Right lobe of liver (tissue), 6 donors: ENCODE measurements around the gene SCNN1A. TPM values are rescaled to one million over a fixed set of nuclear protein-coding genes. Genes with fewer than 3 reads are reported as not detected.
"Not testable (repeated sequence)": the region's sequence is repeated elsewhere in the genome, so short reads cannot be mapped to it uniquely, and the experiment has no call there.

Source experiments
- ATAC-seq, 4 donors: fragments of 200-7000 bp; cut with Tn5 transposase; one replicate each; pipeline ENCODE4 v1.9.1; 2020; ENCODE audit warnings: mild to moderate bottlenecking in 4 of 4, moderate library complexity in 4 of 4
- DNase-seq, 3 donors: peaks; one replicate each; pipeline ENCODE4 v3.0.0-alpha.2; 2020
- H3K27ac ChIP-seq, 3 donors: fragments of 200-600 bp; one replicate each; pipeline ENCODE4 v1.8.0; 2022
- H3K27me3 ChIP-seq, 2 donors: fragments of 200-600 bp; one replicate each; pipeline ENCODE4 v1.8.0; 2022
- H3K36me3 ChIP-seq, 4 donors: fragments of 200-600 bp; sonication (generic) in 1 of 4; one replicate each; pipeline versions ENCODE4 v1.5.1 to v1.8.0; 2017 to 2022; ENCODE audit warnings: control low read depth in 1 of 4
- H3K4me1 ChIP-seq, 4 donors: fragments of 200-600 bp; sonication (generic) in 1 of 4; one replicate each; pipeline versions ENCODE4 v1.5.1 to v1.8.0; 2017 to 2022; ENCODE audit warnings: control low read depth in 1 of 4
- H3K4me3 ChIP-seq, 3 donors: fragments of 200-600 bp; one replicate each; pipeline ENCODE4 v1.8.0; 2022
- H3K9me3 ChIP-seq, 4 donors: fragments of 200-600 bp; sonication (generic) in 1 of 4; one replicate each; pipeline versions ENCODE4 v1.5.1 to v1.8.0; 2017 to 2022; ENCODE audit warnings: control low read depth in 1 of 4
- POLR2A ChIP-seq: fragments of 450-650 bp; IDR thresholded peaks from one replicate; pipeline ENCODE4 v1.6.1; 2017; ENCODE audit warnings: antibody characterized with exemption, mild to moderate bottlenecking
- WGBS: methylation state at CpG from one replicate; pipeline ENCODE4 v1.1.6; 2018; ENCODE audit warnings: low coverage, low lambda C conversion rate; ENCODE audit not compliant: insufficient coverage; ENCODE audit errors: missing lambda C conversion rate; 5-methylcytosine and 5-hydroxymethylcytosine counted together
- intact Hi-C, 2 donors: fragments of 100-400 bp; cut with DNase I; formaldehyde crosslinking; loops; one replicate each; pipeline versions ENCODE4 v1.11.2 to v1.14.1; 2022
- total RNA-seq, 6 experiments: library from RNA; depleted of rRNA in 2 of 6; stranded (reverse); fragments of >200 nt in 2 of 6; fragmentation: NEBNext Ultra II Directional in 3 of 6; extraction: Animal tissue kit (Norgen Biotek cat#: 25700) in 3 of 6; gene quantifications; one replicate each; pipeline versions ENCODE4 v1.1.0 to v1.2.4, GENCODE V29; 2016 to 2023
- TF ChIP-seq, protein P1 (sequence below), 4 donors: fragments of 200-600 bp in 3 of 4; fragments of 450-650 bp in 1 of 4; IDR thresholded peaks; one replicate each; pipeline versions ENCODE4 v1.5.1 to v1.8.0; 2016 to 2022; ENCODE audit warnings: antibody characterized with exemption in 4 of 4, mild to moderate bottlenecking in 2 of 4
- donor health status: DM: no; HTN: yes; CAD: no.
- donor health status: DM: no; HTN: no; CAD: no.
- donor health status: DM: no; HTN: no; CAD: no.
- donor health status: DM: no; HTN: yes; CAD: no.
- donor health status: DM: no; HTN: yes; CAD: no.

The SCNN1A gene
- total RNA-seq, 6 experiments from 2014 or later, result 2.1 to 9.5 (median 6.0) TPM

- peak overlapping the region; percentile 92 to 100 (median 99) for H3K4me3 ChIP-seq
- WGBS, result 24% methylated on average over 3 of the region's 3 CpGs
- H3K4me1 ChIP-seq, result peaks cover 0 to 52% (median 23%) of the 10 kb centered on the region in 4 donors
- intact Hi-C loops, result loop anchor here (10.0 kb wide), 2 partner anchors 46 to 196 kb away; partner anchors contain the start of genes LTBR (in 2 of the 2) and GAPDH (in 1 of the 2)
- TF ChIP-seq, protein P1, sequence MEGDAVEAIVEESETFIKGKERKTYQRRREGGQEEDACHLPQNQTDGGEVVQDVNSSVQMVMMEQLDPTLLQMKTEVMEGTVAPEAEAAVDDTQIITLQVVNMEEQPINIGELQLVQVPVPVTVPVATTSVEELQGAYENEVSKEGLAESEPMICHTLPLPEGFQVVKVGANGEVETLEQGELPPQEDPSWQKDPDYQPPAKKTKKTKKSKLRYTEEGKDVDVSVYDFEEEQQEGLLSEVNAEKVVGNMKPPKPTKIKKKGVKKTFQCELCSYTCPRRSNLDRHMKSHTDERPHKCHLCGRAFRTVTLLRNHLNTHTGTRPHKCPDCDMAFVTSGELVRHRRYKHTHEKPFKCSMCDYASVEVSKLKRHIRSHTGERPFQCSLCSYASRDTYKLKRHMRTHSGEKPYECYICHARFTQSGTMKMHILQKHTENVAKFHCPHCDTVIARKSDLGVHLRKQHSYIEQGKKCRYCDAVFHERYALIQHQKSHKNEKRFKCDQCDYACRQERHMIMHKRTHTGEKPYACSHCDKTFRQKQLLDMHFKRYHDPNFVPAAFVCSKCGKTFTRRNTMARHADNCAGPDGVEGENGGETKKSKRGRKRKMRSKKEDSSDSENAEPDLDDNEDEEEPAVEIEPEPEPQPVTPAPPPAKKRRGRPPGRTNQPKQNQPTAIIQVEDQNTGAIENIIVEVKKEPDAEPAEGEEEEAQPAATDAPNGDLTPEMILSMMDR (IDR thresholded peaks at IDR 0.05), result no peak
- no peak for TF ChIP-seq POLR2A
- no peak for DNase-seq
- H3K9me3 ChIP-seq, result no peaks in the 10 kb centered on the region
- ATAC-seq, result no peak
- peaks cover 0 to 7% (median 2%) of the 10 kb centered on the region in 4 donors for H3K36me3 ChIP-seq
- H3K27ac ChIP-seq, result peak overlapping the region; percentile 97 to 100 (median 99)
- H3K27me3 ChIP-seq, result no peaks in the 10 kb centered on the region
Measured at GRCh38 chr12:6338955-6339354, 36.4 kb downstream of the SCNN1A start.

DNA sequence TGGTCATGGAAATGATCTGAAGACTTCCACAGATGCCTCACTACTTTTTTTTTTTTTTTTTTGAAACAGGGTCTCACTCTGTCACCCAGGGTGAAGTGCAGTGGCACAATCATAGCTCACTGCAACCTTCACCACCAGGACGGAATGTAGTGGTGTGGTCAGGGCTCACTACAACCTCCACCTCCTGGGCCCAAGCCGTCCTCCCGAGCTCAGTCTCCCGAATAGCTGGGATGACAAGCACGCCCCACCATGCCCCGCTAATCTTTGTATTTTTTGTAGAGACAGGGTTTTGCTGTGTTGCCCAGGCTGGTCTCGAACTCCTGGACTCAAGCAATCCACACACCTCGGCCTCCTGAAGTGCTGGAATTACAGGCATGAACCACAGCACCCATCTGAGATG is 36.8 kb downstream of the SCNN1A start:
- intact Hi-C loops, result loop anchor here (10.0 kb wide), 2 partner anchors 46 to 196 kb away; partner anchors contain the start of genes LTBR (in 2 of the 2) and GAPDH (in 1 of the 2)
- Histone ChIP-seq H3K4me3 (peak overlapping the region; percentile 92 to 100 (median 99)), H3K27ac (peak overlapping the region; percentile 97 to 100 (median 99)), H3K4me1 (peaks cover 0 to 56% (median 25%) of the 10 kb centered on the region in 4 donors), H3K36me3 (peaks cover 0 to 11% (median 5%) of the 10 kb centered on the region in 4 donors)
- not testable (repeated sequence) for H3K9me3 ChIP-seq, H3K27me3 ChIP-seq, DNase-seq, ATAC-seq
- 49% methylated on average over 6 of the region's 8 CpGs for WGBS

GRCh38 chr12:6337958-6338433 is 37.4 kb downstream of the SCNN1A start:
- peak; percentile 12 for TF ChIP-seq POLR2A
- TF ChIP-seq, protein P1 (IDR thresholded peaks at IDR 0.05), result no peak
- no peak for DNase-seq
- peaks cover 0 to 59% (median 25%) of the 10 kb centered on the region in 4 donors for H3K4me1 ChIP-seq
- intact Hi-C loops, result loop anchor here (10.0 kb wide), 2 partner anchors 47 to 197 kb away; partner anchors contain the start of genes LTBR (in 2 of the 2) and GAPDH (in 1 of the 2)
- H3K27me3 ChIP-seq, result no peaks in the 10 kb centered on the region
- H3K36me3 ChIP-seq, result peaks cover 0 to 16% (median 7%) of the 10 kb centered on the region in 4 donors
- ATAC-seq, result no peak
- peak overlapping the region; percentile 92 to 100 (median 99) for H3K4me3 ChIP-seq
- H3K9me3 ChIP-seq, result no peaks in the 10 kb centered on the region
- peak overlapping the region; percentile 97 to 100 (median 99) for H3K27ac ChIP-seq
- WGBS, result 20% methylated on average over 9 of the region's 12 CpGs

GRCh38 chr12:6336889-6337853 is 38.2 kb downstream of the SCNN1A start:
- peak; percentile 53 to 74 (median 69) for DNase-seq
- no peaks in the 10 kb centered on the region for H3K9me3 ChIP-seq
- peak overlapping the region; percentile 90 to 100 (median 97) for H3K27ac ChIP-seq
- intact Hi-C loops, result loop anchor here (10.0 kb wide), 2 partner anchors 48 to 198 kb away; partner anchors contain the start of genes LTBR (in 2 of the 2) and GAPDH (in 1 of the 2)
- peaks cover 0 to 55% (median 20%) of the 10 kb centered on the region in 4 donors for H3K4me1 ChIP-seq
- no peaks in the 10 kb centered on the region for H3K27me3 ChIP-seq
- WGBS, result 4% methylated on average over 13 of the region's 15 CpGs
- ATAC-seq, result peak; percentile 1 to 18 (median 9)
- TF ChIP-seq, protein P1 (IDR thresholded peaks at IDR 0.05), result no peak
- TF ChIP-seq POLR2A, result peak; percentile 33
- H3K36me3 ChIP-seq, result peaks cover 0 to 24% (median 14%) of the 10 kb centered on the region in 4 donors
- H3K4me3 ChIP-seq, result peak overlapping the region; percentile 47 to 100 (median 51)
